Measurements from ENCODE around the gene ADIRF.

GRCh38 chr10:86962981-86963310, 5.3 kb upstream of the ADIRF start:
- no peak for TF ChIP-seq CTCF (IDR thresholded peaks at IDR 0.05 in 8 of 11, conservative IDR thresholded peaks at IDR 0.05 in 3 of 11)
- no peak for TF ChIP-seq POLR2A (IDR thresholded peaks at IDR 0.05)
- TF ChIP-seq POLR2AphosphoS5 (IDR thresholded peaks at IDR 0.05) = no peak

Measured in spleen (tissue), 7 donors.